Prostate gland (tissue), 2 donors: ENCODE measurements around the gene CBR4. TPM values are rescaled to one million over a fixed set of nuclear protein-coding genes. Genes with fewer than 3 reads are reported as not detected.
"Not testable (repeated sequence)": the region's sequence is repeated elsewhere in the genome, so short reads cannot be mapped to it uniquely, and the experiment has no call there.

ENCODE experiments used
- DNase-seq: peaks from one replicate; pipeline ENCODE4 v3.0.0-alpha.2; 2019; ENCODE audit warnings: low spot score
- H3K27ac ChIP-seq, 2 donors: fragments of 200-600 bp; sonication (generic); 2 replicates each; pipeline ENCODE4 v1.5.1; 2017 to 2019
- H3K27me3 ChIP-seq: fragments of 200-600 bp; sonication (generic); replicated peaks from 2 replicates; pipeline ENCODE4 v1.5.1; 2019; ENCODE audit not compliant: insufficient read depth
- H3K36me3 ChIP-seq, 2 donors: fragments of 200-600 bp; sonication (generic); 1 replicate in 1 of 2; 2 replicates in 1 of 2; pipeline versions ENCODE4 v1.5.1 to v1.8.1; 2017 to 2019
- H3K4me1 ChIP-seq: fragments of 200-600 bp; sonication (generic); replicated peaks from 2 replicates; pipeline ENCODE4 v1.5.1; 2019
- H3K4me3 ChIP-seq, 2 donors: fragments of 200-600 bp; sonication (generic); 2 replicates each; pipeline ENCODE4 v1.5.1; 2017 to 2019
- H3K9me3 ChIP-seq: fragments of 200-600 bp; sonication (generic); 2 replicates; pipeline ENCODE4 v1.5.1; 2017
- POLR2A ChIP-seq: fragments of 450-650 bp; IDR thresholded peaks from one replicate; pipeline ENCODE4 v1.6.1; 2016; ENCODE audit warnings: antibody characterized with exemption, mild to moderate bottlenecking
- POLR2AphosphoS5 ChIP-seq: sonication (generic); formaldehyde crosslinking; IDR thresholded peaks from one replicate; pipeline ENCODE4 v1.6.1; 2017; ENCODE audit warnings: antibody characterized with exemption
- WGBS: methylation state at CpG from one replicate; pipeline ENCODE4 v1.1.5; 2018; 5-methylcytosine and 5-hydroxymethylcytosine counted together
- intact Hi-C: fragments of 100-400 bp; cut with DNase I; formaldehyde crosslinking; loops from one replicate; pipeline ENCODE4 v1.14.2; 2022
- total RNA-seq, 2 donors: library from RNA; depleted of rRNA; stranded (reverse); fragments of >200 nt; gene quantifications; one replicate each; pipeline ENCODE4 v1.1.0, GENCODE V29; 2016
- TF ChIP-seq, protein P1 (sequence below), 4 experiments: fragments of 200-600 bp in 2 of 4; fragments of 450-650 bp in 2 of 4; sonication (generic) in 2 of 4; IDR thresholded peaks; 1 replicate in 3 of 4; 2 replicates in 1 of 4; pipeline ENCODE4 v1.5.1; 2016 to 2019; ENCODE audit warnings: antibody characterized with exemption in 4 of 4, mild to moderate bottlenecking in 2 of 4, moderate library complexity in 2 of 4

CBR4 gene
- total RNA-seq, 2 donors from 2014 or later, result 15.6 to 23.7 TPM

DNA sequence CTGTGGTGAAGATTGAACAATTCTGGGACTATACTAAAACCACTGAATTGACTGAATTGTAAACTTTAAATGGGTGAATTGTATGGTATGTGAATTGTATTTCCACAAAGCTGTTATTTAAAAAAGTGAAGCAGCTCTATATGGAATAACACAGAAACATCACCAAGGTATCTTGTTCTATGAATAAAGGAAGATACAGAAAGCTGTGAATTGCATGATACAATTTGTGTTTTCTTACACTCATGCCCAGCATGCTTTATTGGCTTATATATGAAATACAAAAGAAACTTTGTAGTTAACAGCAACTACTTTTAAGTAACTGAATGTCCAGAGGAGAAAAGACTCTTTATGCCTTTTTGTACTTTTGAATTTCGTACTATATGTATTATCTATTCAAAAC, 11.5 kb downstream of the CBR4 start:
- Histone ChIP-seq H3K4me3 (no peak overlapping the region), H3K27me3 (no peaks in the 10 kb centered on the region), H3K4me1 (no peaks in the 10 kb centered on the region), H3K27ac (no peak overlapping the region), H3K9me3 (no peaks in the 10 kb centered on the region), H3K36me3 (no peaks in the 10 kb centered on the region)
- 85% methylated on average over 1 of the region's 1 CpG for WGBS
- no peak for DNase-seq
- intact Hi-C loops, result loop anchor here (10.0 kb wide), 1 partner anchor 484 kb away; no protein-coding TSS in a partner anchor
- no peak for TF ChIP-seq POLR2A
- no peak for TF ChIP-seq POLR2AphosphoS5
- TF ChIP-seq, protein P1, sequence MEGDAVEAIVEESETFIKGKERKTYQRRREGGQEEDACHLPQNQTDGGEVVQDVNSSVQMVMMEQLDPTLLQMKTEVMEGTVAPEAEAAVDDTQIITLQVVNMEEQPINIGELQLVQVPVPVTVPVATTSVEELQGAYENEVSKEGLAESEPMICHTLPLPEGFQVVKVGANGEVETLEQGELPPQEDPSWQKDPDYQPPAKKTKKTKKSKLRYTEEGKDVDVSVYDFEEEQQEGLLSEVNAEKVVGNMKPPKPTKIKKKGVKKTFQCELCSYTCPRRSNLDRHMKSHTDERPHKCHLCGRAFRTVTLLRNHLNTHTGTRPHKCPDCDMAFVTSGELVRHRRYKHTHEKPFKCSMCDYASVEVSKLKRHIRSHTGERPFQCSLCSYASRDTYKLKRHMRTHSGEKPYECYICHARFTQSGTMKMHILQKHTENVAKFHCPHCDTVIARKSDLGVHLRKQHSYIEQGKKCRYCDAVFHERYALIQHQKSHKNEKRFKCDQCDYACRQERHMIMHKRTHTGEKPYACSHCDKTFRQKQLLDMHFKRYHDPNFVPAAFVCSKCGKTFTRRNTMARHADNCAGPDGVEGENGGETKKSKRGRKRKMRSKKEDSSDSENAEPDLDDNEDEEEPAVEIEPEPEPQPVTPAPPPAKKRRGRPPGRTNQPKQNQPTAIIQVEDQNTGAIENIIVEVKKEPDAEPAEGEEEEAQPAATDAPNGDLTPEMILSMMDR (IDR thresholded peaks at IDR 0.05), result no peak

DNA sequence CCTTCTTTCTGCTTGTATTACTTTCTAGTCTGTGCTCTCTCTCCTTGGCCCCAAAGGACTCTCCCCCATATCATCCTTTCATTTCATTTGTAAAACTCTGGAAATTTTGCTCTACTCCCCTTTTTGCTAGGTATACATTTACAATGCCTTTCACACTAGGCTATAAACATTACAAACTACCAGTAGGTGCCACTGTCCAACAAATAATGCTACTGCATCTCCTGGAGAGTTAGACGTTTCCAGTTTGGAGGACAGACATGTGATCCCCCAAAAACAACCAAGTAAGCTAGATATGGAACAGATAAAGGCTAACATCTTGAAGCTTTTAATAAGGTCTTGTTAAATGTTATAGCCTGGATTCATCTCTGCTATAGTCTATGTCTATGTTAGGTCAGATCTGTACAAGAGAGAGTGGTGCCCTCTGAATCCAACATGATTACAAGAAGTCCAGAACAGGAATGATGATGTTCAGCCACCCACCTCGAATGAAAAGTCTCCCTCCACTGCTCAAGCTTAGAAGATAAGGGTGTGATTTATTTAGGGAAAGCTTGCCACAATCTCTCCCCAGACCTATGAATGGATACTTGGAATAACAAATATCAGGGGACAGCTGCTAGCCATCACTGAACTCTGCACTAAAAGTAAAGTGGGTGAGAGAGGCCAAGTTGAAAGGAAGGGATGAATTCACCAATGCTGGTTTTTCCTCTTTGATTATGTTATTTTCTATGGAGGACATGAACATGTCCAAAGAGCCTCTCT, 14.3 kb downstream of the CBR4 start:
- Histone ChIP-seq H3K9me3 (no peaks in the 10 kb centered on the region), H3K27ac (no peak overlapping the region), H3K4me3 (no peak overlapping the region), H3K4me1 (no peaks in the 10 kb centered on the region), H3K36me3 (no peaks in the 10 kb centered on the region), H3K27me3 (no peaks in the 10 kb centered on the region)
- 18% methylated on average over 2 of the region's 2 CpGs for WGBS
- no peak for DNase-seq
- no peak for TF ChIP-seq POLR2AphosphoS5
- TF ChIP-seq, protein P1 (IDR thresholded peaks at IDR 0.05), result peak in 2 of 4 experiments; percentile 40 to 45
- no peak for TF ChIP-seq POLR2A
- intact Hi-C loops, result loop anchor here (10.0 kb wide), 1 partner anchor 481 kb away; no protein-coding TSS in a partner anchor

DNA sequence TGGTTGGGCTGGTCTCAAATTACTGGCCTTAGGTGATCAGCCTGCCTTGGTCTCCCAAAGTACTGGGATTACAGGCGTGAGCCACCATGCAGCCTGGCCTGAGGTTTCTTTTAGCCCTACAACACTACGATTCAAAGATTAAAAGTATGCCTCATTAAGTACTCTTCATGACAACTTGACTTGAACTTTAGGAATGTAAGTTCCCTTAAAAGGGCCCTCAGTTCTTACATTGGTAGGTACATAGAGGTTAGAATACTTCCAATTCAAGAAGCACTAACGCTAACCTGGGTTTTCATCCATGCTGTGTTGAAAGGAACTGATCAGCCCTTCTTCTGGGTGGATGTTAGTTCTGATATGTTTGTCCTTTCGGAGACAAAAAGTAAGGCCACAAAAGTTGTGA, 15.1 kb downstream of the CBR4 start:
- H3K9me3 ChIP-seq, result no peaks in the 10 kb centered on the region
- H3K4me1 ChIP-seq, result no peaks in the 10 kb centered on the region
- no peak overlapping the region for H3K27ac ChIP-seq
- 98% methylated on average over 4 of the region's 4 CpGs for WGBS
- H3K4me3 ChIP-seq, result no peak overlapping the region
- H3K36me3 ChIP-seq, result no peaks in the 10 kb centered on the region
- DNase-seq, result no peak
- intact Hi-C loops, result loop anchor here (10.0 kb wide), 1 partner anchor 480 kb away; no protein-coding TSS in a partner anchor
- H3K27me3 ChIP-seq, result no peaks in the 10 kb centered on the region
- no peak for TF ChIP-seq POLR2A
- no peak for TF ChIP-seq POLR2AphosphoS5
- TF ChIP-seq, protein P1 (IDR thresholded peaks at IDR 0.05), result no peak

GRCh38 chr4:168993714-168994510, 16.1 kb downstream of the CBR4 start:
- TF ChIP-seq, protein P1 (IDR thresholded peaks at IDR 0.05), result no peak
- TF ChIP-seq POLR2A (no peak), POLR2AphosphoS5 (no peak)
- H3K4me3 ChIP-seq, result no peak overlapping the region
- H3K27me3 ChIP-seq, result no peaks in the 10 kb centered on the region
- H3K36me3 ChIP-seq, result no peaks in the 10 kb centered on the region
- H3K4me1 ChIP-seq, result no peaks in the 10 kb centered on the region
- H3K9me3 ChIP-seq, result no peaks in the 10 kb centered on the region
- 78% methylated on average over 13 of the region's 13 CpGs for WGBS
- intact Hi-C loops, result loop anchor here (10.0 kb wide), 1 partner anchor 479 kb away; no protein-coding TSS in a partner anchor
- no peak for DNase-seq
- H3K27ac ChIP-seq, result no peak overlapping the region

DNA sequence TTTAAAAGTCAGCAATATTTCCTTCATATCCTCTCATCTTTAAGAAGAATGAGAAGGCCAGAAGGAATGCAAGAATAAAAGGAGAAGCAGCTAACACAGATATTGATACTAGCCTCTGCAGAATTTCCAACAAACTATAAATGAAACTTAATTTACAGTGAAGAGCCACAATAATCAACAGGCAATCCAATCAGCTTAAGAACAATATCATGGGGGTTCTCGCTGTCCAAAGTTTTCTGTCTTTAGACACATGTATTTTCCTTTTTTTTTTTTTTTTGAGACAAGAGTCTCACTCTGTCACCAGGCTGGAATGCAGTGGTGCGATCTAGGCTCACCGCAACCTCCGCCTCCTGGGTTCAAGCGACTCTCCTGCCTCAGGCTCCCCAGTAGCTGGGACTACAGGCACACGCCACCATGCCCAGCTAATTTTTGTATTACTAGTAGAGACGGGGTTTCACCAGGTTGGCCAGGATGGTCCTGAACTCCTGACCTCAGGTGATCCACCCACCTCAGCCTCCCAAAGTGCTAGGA, 17.0 kb downstream of the CBR4 start:
- H3K9me3 ChIP-seq, H3K4me3 ChIP-seq, H3K36me3 ChIP-seq, DNase-seq, H3K27ac ChIP-seq, H3K4me1 ChIP-seq, H3K27me3 ChIP-seq: not testable (repeated sequence)
- intact Hi-C loops, result loop anchor here (10.0 kb wide), 1 partner anchor 478 kb away; no protein-coding TSS in a partner anchor
- 95% methylated on average over 7 of the region's 7 CpGs for whole genome bisulfite sequencing
